ENCODE results near the gene SPATS2L. TPM values are rescaled to one million over a fixed set of nuclear protein-coding genes. Genes with fewer than 3 reads are reported as not detected.

Gene SPATS2L
- total and polyA plus RNA-seq, 2 of the 13 experiments (the other 11 are each of a cell fraction or from before 2014, with no cell fraction given): 154 to 212 TPM

DNA sequence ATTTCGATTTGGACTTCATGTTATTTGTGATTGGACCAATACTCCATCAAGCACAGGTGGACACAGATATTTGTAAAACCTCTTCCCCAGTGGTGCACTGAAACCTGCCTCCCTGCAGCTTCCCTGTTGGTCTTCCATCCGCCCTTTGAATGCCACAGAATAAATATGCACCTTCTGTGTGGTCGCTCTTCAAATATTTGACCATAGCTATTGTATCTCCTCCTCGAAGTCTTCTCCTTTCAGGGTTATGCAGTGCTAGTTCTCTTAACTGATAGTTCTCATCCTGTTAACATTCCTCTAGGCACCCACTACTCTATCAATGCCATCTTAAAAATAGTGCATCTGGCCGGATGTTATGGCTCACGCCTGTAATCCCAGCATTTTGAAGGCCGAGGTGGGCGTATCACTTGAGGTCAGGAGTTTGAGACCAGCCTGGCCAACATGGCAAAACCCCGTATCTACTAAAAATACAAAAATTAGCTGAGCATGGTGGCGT, 12.5 kb downstream of the SPATS2L start (continued):
- TF ChIP-seq ZNF704 (CRISPR knock-in tag; IDR thresholded peaks at IDR 0.05; ENCODE audit: borderline replicate concordance) (no peak), POLR2G (IDR thresholded peaks at IDR 0.05; ENCODE audit: low read depth, low read length) (no peak), NBN (conservative IDR thresholded peaks at IDR 0.05) (no peak), ERF (CRISPR knock-in tag; IDR thresholded peaks at IDR 0.05) (peak; percentile 93; the same call in 1 of the 2 replicates), ZNF816 (CRISPR knock-in tag; IDR thresholded peaks at IDR 0.05; ENCODE audit: borderline replicate concordance) (no peak; the same call in 1 of the 2 replicates), KLF15 (CRISPR knock-in tag; IDR thresholded peaks at IDR 0.05; ENCODE audit: borderline replicate concordance) (peak; percentile 44; the same call in 1 of the 2 replicates), AHR (CRISPR knock-in tag; IDR thresholded peaks at IDR 0.05) (no peak), ZC3H4 (CRISPR knock-in tag; IDR thresholded peaks at IDR 0.05; ENCODE audit: borderline replicate concordance) (no peak), ZNF225 (CRISPR knock-in tag; IDR thresholded peaks at IDR 0.05) (no peak), PHF8 (CRISPR knock-in tag; IDR thresholded peaks at IDR 0.05) (no peak), JUND (CRISPR knock-in tag; IDR thresholded peaks at IDR 0.05) (peak; percentile 33; the same call in 1 of the 2 replicates), RNF219 (CRISPR knock-in tag; IDR thresholded peaks at IDR 0.05) (no peak), ZNF782 (CRISPR knock-in tag; IDR thresholded peaks at IDR 0.05; ENCODE audit: borderline replicate concordance) (0 out of 2 replicates have a peak, but pooled peaks have one; percentile 74), MLLT10 (CRISPR knock-in tag; IDR thresholded peaks at IDR 0.05) (no peak), ELK4 (CRISPR knock-in tag; IDR thresholded peaks at IDR 0.05; ENCODE audit: borderline replicate concordance) (no peak), ZNF577 (CRISPR knock-in tag; IDR thresholded peaks at IDR 0.05; ENCODE audit: borderline replicate concordance, low read depth) (no peak), ZNF709 (CRISPR knock-in tag; IDR thresholded peaks at IDR 0.05) (0 out of 2 replicates have a peak, but pooled peaks have one; percentile 16)
- TF ChIP-seq, protein P1, sequence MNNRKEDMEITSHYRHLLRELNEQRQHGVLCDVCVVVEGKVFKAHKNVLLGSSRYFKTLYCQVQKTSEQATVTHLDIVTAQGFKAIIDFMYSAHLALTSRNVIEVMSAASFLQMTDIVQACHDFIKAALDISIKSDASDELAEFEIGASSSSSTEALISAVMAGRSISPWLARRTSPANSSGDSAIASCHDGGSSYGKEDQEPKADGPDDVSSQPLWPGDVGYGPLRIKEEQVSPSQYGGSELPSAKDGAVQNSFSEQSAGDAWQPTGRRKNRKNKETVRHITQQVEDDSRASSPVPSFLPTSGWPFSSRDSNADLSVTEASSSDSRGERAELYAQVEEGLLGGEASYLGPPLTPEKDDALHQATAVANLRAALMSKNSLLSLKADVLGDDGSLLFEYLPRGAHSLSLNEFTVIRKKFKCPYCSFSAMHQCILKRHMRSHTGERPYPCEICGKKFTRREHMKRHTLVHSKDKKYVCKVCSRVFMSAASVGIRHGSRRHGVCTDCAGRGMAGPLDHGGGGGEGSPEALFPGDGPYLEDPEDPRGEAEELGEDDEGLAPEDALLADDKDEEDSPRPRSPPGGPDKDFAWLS (CRISPR knock-in tag; IDR thresholded peaks at IDR 0.05; ENCODE audit: borderline replicate concordance): peak; percentile 71; the same call in 1 of the 2 replicates
- TF ChIP-seq, protein P2, sequence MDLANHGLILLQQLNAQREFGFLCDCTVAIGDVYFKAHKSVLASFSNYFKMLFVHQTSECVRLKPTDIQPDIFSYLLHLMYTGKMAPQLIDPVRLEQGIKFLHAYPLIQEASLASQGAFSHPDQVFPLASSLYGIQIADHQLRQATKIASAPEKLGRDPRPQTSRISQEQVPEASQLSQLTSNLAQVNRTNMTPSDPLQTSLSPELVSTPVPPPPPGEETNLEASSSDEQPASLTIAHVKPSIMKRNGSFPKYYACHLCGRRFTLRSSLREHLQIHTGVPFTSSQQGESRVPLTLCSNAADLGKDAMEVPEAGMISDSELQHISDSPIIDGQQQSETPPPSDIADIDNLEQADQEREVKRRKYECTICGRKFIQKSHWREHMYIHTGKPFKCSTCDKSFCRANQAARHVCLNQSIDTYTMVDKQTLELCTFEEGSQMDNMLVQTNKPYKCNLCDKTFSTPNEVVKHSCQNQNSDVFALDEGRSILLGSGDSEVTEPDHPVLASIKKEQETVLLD (CRISPR knock-in tag; IDR thresholded peaks at IDR 0.05; ENCODE audit: low read depth): no peak
